Thyroid gland (tissue), 4 donors: ENCODE data around the gene CIRBP.

Source experiments
- POLR2A ChIP-seq, 2 donors: fragments of 450-650 bp; IDR thresholded peaks; one replicate each; pipeline ENCODE4 v1.6.1; 2017; ENCODE audit warnings: antibody characterized with exemption in 2 of 2, mild to moderate bottlenecking in 2 of 2, moderate library complexity in 1 of 2
- TF ChIP-seq, protein P1 (sequence below), 6 experiments: fragments of 200-600 bp in 3 of 6; fragments of 450-650 bp in 3 of 6; sonication (generic) in 3 of 6; IDR thresholded peaks; one replicate each; pipeline ENCODE4 v1.5.1; 2016 to 2019; ENCODE audit warnings: antibody characterized with exemption in 6 of 6, mild to moderate bottlenecking in 2 of 6, inconsistent platforms in 1 of 6, moderate library complexity in 1 of 6

DNA sequence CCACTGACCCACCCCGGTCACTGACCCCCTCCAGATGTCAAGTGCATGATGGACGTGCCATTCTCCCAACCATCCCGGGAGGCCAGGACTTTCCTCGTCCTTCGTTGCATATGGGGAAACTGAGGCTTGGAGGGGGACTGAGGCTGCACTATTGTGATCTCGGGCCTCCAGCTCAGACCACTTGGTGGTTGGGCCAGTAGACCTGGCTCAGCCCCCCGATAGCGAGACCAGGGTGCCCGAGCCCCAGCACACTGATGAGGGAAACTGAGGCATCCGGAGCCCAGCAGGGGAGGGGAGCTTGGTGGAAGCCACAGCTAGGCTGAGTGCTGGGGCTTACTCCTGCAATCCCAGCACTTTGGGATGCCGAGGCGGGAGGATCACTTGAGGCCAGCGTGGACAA is 26.9 kb downstream of the CIRBP start:
- TF ChIP-seq POLR2A (IDR thresholded peaks at IDR 0.05), result no peak
- TF ChIP-seq, protein P1, sequence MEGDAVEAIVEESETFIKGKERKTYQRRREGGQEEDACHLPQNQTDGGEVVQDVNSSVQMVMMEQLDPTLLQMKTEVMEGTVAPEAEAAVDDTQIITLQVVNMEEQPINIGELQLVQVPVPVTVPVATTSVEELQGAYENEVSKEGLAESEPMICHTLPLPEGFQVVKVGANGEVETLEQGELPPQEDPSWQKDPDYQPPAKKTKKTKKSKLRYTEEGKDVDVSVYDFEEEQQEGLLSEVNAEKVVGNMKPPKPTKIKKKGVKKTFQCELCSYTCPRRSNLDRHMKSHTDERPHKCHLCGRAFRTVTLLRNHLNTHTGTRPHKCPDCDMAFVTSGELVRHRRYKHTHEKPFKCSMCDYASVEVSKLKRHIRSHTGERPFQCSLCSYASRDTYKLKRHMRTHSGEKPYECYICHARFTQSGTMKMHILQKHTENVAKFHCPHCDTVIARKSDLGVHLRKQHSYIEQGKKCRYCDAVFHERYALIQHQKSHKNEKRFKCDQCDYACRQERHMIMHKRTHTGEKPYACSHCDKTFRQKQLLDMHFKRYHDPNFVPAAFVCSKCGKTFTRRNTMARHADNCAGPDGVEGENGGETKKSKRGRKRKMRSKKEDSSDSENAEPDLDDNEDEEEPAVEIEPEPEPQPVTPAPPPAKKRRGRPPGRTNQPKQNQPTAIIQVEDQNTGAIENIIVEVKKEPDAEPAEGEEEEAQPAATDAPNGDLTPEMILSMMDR (IDR thresholded peaks at IDR 0.05), result no peak
